ENCODE results near the gene C6orf120. TPM values are rescaled to one million over a fixed set of nuclear protein-coding genes. Genes with fewer than 3 reads are reported as not detected.
A peak's percentile ranks its signal among the peaks of the same experiment; 100 is the strongest.

The C6orf120 gene
- total and polyA plus RNA-seq, 2 donors (not counting 3 experiments of a cell fraction or from before 2014, with no cell fraction given), result 13.8 to 30.1 TPM

GRCh38 chr6:169726049-169726400 is 24.1 kb downstream of the C6orf120 start:
- H4K20me1 ChIP-seq (replicated peaks; ENCODE audit: control insufficient read depth, extremely low read depth, insufficient read depth, low read length), result no peaks in the 10 kb centered on the region
- no peaks in the 10 kb centered on the region for H3K9me3 ChIP-seq (replicated peaks; ENCODE audit: control insufficient read depth, insufficient read depth, low read length)
- H3K27me3 ChIP-seq (ENCODE audit: control insufficient read depth in 2 of 2, insufficient read depth in 2 of 2, low read length in 2 of 2), result no peaks in the 10 kb centered on the region
- no peaks in the 10 kb centered on the region for H3K36me3 ChIP-seq (ENCODE audit: control insufficient read depth in 2 of 2, extremely low read depth in 1 of 2, insufficient read depth in 2 of 2, low read length in 2 of 2)
- H3K4me3 ChIP-seq (replicated peaks in 1 of 3; ENCODE audit: insufficient read depth in 1 of 3, low read depth in 1 of 3, low read length in 3 of 3), result no peak overlapping the region
- peaks cover 15% of the 10 kb centered on the region for H3K79me2 ChIP-seq (ENCODE audit: control insufficient read depth, insufficient read depth, low read length)
- H3K4me1 ChIP-seq (ENCODE audit: control insufficient read depth, extremely low read depth, insufficient read depth, low read length), result peaks cover 28% of the 10 kb centered on the region
- peak overlapping the region; percentile 95 for H3K27ac ChIP-seq (ENCODE audit: insufficient read depth, low read depth, low read length)
- no peaks in the 10 kb centered on the region for H3K9me1 ChIP-seq (replicated peaks; ENCODE audit: control insufficient read depth, extremely low read depth, insufficient read depth, low read length)
- H3K9ac ChIP-seq (replicated peaks; ENCODE audit: extremely low read depth, insufficient read depth, low read length), result no peak overlapping the region
- no peak overlapping the region for H3K4me2 ChIP-seq (ENCODE audit: insufficient read depth, low read length)
- no peak for DNase-seq (ENCODE audit: low read depth, low spot score)
- POLR2A ChIA-PET, result no interaction called here
- TF ChIP-seq MAX (IDR thresholded peaks at IDR 0.05; ENCODE audit: insufficient read depth, insufficient read length) (no peak), CTCF (IDR thresholded peaks at IDR 0.05; ENCODE audit: extremely low read depth in 1 of 2, insufficient read depth in 1 of 2, low read depth in 1 of 2, low read length in 2 of 2) (no peak), GATA2 (IDR thresholded peaks at IDR 0.05; ENCODE audit: insufficient read depth, insufficient read length, low read depth, low read length) (no peak), POLR2A (IDR thresholded peaks at IDR 0.05; ENCODE audit: low read depth, low read length) (no peak), POLR2AphosphoS5 (IDR thresholded peaks at IDR 0.05; ENCODE audit: insufficient read depth, low read depth, low read length) (no peak), FOS (IDR thresholded peaks at IDR 0.05; ENCODE audit: borderline replicate concordance, insufficient read depth, low read length) (no peak), EZH2 (IDR thresholded peaks at IDR 0.05; ENCODE audit: borderline replicate concordance, low read depth, low read length, severe bottlenecking) (no peak), JUN (IDR thresholded peaks at IDR 0.05; ENCODE audit: borderline replicate concordance, insufficient read depth, insufficient read length, low read depth) (no peak), MYC (IDR thresholded peaks at IDR 0.05; ENCODE audit: low read depth, low read length) (no peak)
- FAIRE-seq, result no peak
- dilution Hi-C loops (cut with MboI; ENCODE audit: extremely low pct_ligation_motif_present, low sequenced_read_pairs), result no loop called here
- BruUV-seq (replicated peaks), result no TSS peak
- CTCF ChIA-PET, result interaction anchor here (1.1 to 1.8 kb wide), 5 partner anchors 16 to 64 kb away, joined by 3 to 9 read pairs (median 3); partner anchors contain the start of genes C6orf120, DYNLT2, ERMARD and WDR27
- intact Hi-C loops (cut with micrococcal nuclease), result loop anchor here (10.0 kb wide), 2 partner anchors 209 to 771 kb away; no protein-coding TSS in a partner anchor
- no peak overlapping the region for H2AFZ ChIP-seq (ENCODE audit: low read depth, low read length)
